Right hindlimb (tissue), 1 donor: ENCODE results near the gene SDK2.

Source experiments
- DNase-seq: peaks from one replicate; pipeline ENCODE4 v3.0.0-alpha.2; 2018

The SDK2 gene

GRCh38 chr17:73632513-73632912 lies 11.7 kb downstream of the SDK2 start:
- no peak for DNase-seq

GRCh38 chr17:73630965-73631595 lies 13.2 kb downstream of the SDK2 start:
- DNase-seq, result no peak

GRCh38 chr17:73630531-73630930 lies 13.7 kb downstream of the SDK2 start:
- no peak for DNase-seq

- DNase-seq, result no peak
These were observed 15.3 kb downstream of the SDK2 start for GRCh38 chr17:73628642-73629552.

GRCh38 chr17:73625991-73626673 lies 18.1 kb downstream of the SDK2 start:
- DNase-seq, result peak; percentile 74

GRCh38 chr17:73625006-73625405 lies 19.2 kb downstream of the SDK2 start:
- no peak for DNase-seq

- no peak for DNase-seq
These were observed 19.7 kb downstream of the SDK2 start for GRCh38 chr17:73624496-73624988.

GRCh38 chr17:73623818-73624217 lies 20.4 kb downstream of the SDK2 start:
- DNase-seq, result no peak

GRCh38 chr17:73623247-73623646 lies 21.0 kb downstream of the SDK2 start:
- no peak for DNase-seq

GRCh38 chr17:73622381-73622780 lies 21.9 kb downstream of the SDK2 start:
- DNase-seq, result no peak

- no peak for DNase-seq
These were observed 22.6 kb downstream of the SDK2 start for GRCh38 chr17:73621685-73622084.

GRCh38 chr17:73620414-73620813 lies 23.8 kb downstream of the SDK2 start:
- no peak for DNase-seq

GRCh38 chr17:73617501-73617900 lies 26.7 kb downstream of the SDK2 start:
- DNase-seq, result no peak

- DNase-seq, result no peak
These were observed 27.3 kb downstream of the SDK2 start for GRCh38 chr17:73616873-73617404.

GRCh38 chr17:73616120-73616872 lies 27.9 kb downstream of the SDK2 start:
- no peak for DNase-seq

- DNase-seq, result no peak
These were observed 30.0 kb downstream of the SDK2 start for GRCh38 chr17:73614256-73614655.

- peak; percentile 87 for DNase-seq
These were observed 30.7 kb downstream of the SDK2 start for GRCh38 chr17:73613271-73614233.

GRCh38 chr17:73612031-73612472 lies 32.2 kb downstream of the SDK2 start:
- DNase-seq, result no peak

- DNase-seq, result no peak
These were observed 32.6 kb downstream of the SDK2 start for GRCh38 chr17:73611630-73612029.

GRCh38 chr17:73610331-73610911 lies 33.8 kb downstream of the SDK2 start:
- DNase-seq, result no peak

- no peak for DNase-seq
These were observed 34.5 kb downstream of the SDK2 start for GRCh38 chr17:73609758-73610157.
